Pancreas (tissue), 10 donors: Measurements from ENCODE around the gene DOCK10. TPM values are rescaled to one million over a fixed set of nuclear protein-coding genes. Genes with fewer than 3 reads are reported as not detected.

ENCODE experiments used
- ATAC-seq, 4 donors: fragments of 200-7000 bp; cut with Tn5 transposase; one replicate each; pipeline versions ENCODE4 v1.8.0 to v1.9.1; 2020; ENCODE audit warnings: mild to moderate bottlenecking in 4 of 4, moderate library complexity in 4 of 4
- DNase-seq, 6 donors: peaks; one replicate each; pipeline ENCODE4 v3.0.0-alpha.2; 2020
- FAIRE-seq: peaks from 2 replicates; lab custom pipeline; 2012; peaks lifted over from hg19 to GRCh38; lab: Jason Lieb, UNC
- H3K27ac ChIP-seq, 4 donors: fragments of 200-600 bp; sonication (generic); 1 replicate in 3 of 4; 2 replicates in 1 of 4; pipeline versions ENCODE4 v1.5.0 to v1.8.0; 2020
- H3K27me3 ChIP-seq, 4 donors: fragments of 200-600 bp; one replicate each; pipeline ENCODE4 v1.8.0; 2021
- H3K36me3 ChIP-seq, 3 donors: fragments of 200-600 bp; sonication (generic) in 1 of 3; one replicate each; pipeline versions ENCODE4 v1.5.0 to v1.8.0; 2020 to 2021
- H3K4me1 ChIP-seq, 3 donors: fragments of 200-600 bp; one replicate each; pipeline ENCODE4 v1.8.0; 2021
- H3K4me3 ChIP-seq, 4 donors: fragments of 200-600 bp; sonication (generic) in 2 of 4; one replicate each; pipeline versions ENCODE4 v1.5.0 to v1.8.0; 2020 to 2021
- H3K9me3 ChIP-seq, 4 donors: fragments of 200-600 bp; one replicate each; pipeline ENCODE4 v1.8.0; 2021
- CTCF ChIP-seq, 4 donors: fragments of 200-600 bp; sonication (generic) in 3 of 4; IDR thresholded peaks; one replicate each; pipeline versions ENCODE4 v1.5.0 to v1.8.0; 2021; ENCODE audit warnings: antibody characterized with exemption in 4 of 4
- WGBS, 2 donors: extraction: QIAGEN DNeasy Blood & Tissue Kit; methylation state at CpG; one replicate each; pipeline ENCODE4 v1.1.7; 2013; 5-methylcytosine and 5-hydroxymethylcytosine counted together
- intact Hi-C, 3 donors: fragments of 100-400 bp; cut with DNase I; formaldehyde crosslinking; loops; one replicate each; pipeline versions ENCODE4 v1.11.1 to v1.14.2; 2022
- polyA plus RNA-seq, 2 donors: library from polyadenylated mRNA; stranded (reverse); fragments of 200-250 nt; gene quantifications; one replicate each; pipeline ENCODE4 v1.2.3, GENCODE V29; 2013
- total RNA-seq, 6 donors: library from RNA; stranded (reverse); fragmentation: NEBNext Ultra II Directional in 4 of 6; extraction: Animal tissue kit (Norgen Biotek cat#: 25700) in 4 of 6; gene quantifications; one replicate each; pipeline versions ENCODE4 v1.2.1 to v1.2.4, GENCODE V29; 2021 to 2023
- donor health status: healthy with polysubstance abuse.
- donor health status: DM: no; HTN: no; CAD: no; lungs with moderate emphysema.
- donor health status: DM: no; HTN: no; CAD: no.
- donor health status: control.
- donor health status: control.
- donor health status: Bipolar disorder and iron deficiency.
- donor health status: DM: yes; HTN: yes; CAD: no.
- donor health status: DM: no; HTN: no; CAD: no.
- donor health status: DM: no; HTN: no; CAD: no.
- donor health status: DM: yes; HTN: yes; CAD: no.

The DOCK10 gene
- total and polyA plus RNA-seq, 8 donors: 0.95 to 16.3 (median 2.7) TPM

GRCh38 chr2:224836263-224836662, 206.0 kb downstream of the DOCK10 start:
- intact Hi-C loops: no loop called here
- H3K9me3 ChIP-seq: no peaks in the 10 kb centered on the region

GRCh38 chr2:224835405-224835804, 206.9 kb downstream of the DOCK10 start:
- Histone ChIP-seq H3K9me3 (no peaks in the 10 kb centered on the region), H3K36me3 (no peaks in the 10 kb centered on the region), H3K4me1 (no peaks in the 10 kb centered on the region), H3K4me3 (no peak overlapping the region), H3K27ac (no peak overlapping the region), H3K27me3 (no peaks in the 10 kb centered on the region)
- WGBS, 2 donors: 58 to 67% methylated on average over 6 of the region's 6 CpGs
- TF ChIP-seq CTCF (IDR thresholded peaks at IDR 0.05): no peak
- DNase-seq (no peak), FAIRE-seq (no peak), ATAC-seq (no peak)
- intact Hi-C loops: no loop called here

More at GRCh38 chr2:224836263-224836662, 206.0 kb downstream of the DOCK10 start:
- Histone ChIP-seq H3K36me3 (no peaks in the 10 kb centered on the region), H3K27me3 (no peaks in the 10 kb centered on the region), H3K4me3 (no peak overlapping the region), H3K27ac (no peak overlapping the region), H3K4me1 (no peaks in the 10 kb centered on the region)
- ATAC-seq (no peak), DNase-seq (no peak), FAIRE-seq (no peak)
- TF ChIP-seq CTCF (IDR thresholded peaks at IDR 0.05): no peak

GRCh38 chr2:224833986-224834385, 208.3 kb downstream of the DOCK10 start:
- H3K36me3 ChIP-seq: no peaks in the 10 kb centered on the region
- H3K4me3 ChIP-seq: no peak overlapping the region
- H3K27ac ChIP-seq: no peak overlapping the region
- ATAC-seq (no peak), DNase-seq (no peak), FAIRE-seq (no peak)
- H3K9me3 ChIP-seq: no peaks in the 10 kb centered on the region
- no peak for TF ChIP-seq CTCF (IDR thresholded peaks at IDR 0.05)
- H3K4me1 ChIP-seq: no peaks in the 10 kb centered on the region
- WGBS, 2 donors: 54 to 64% methylated on average over 2 of the region's 2 CpGs
- intact Hi-C loops: no loop called here
- H3K27me3 ChIP-seq: no peaks in the 10 kb centered on the region

- no peak for FAIRE-seq
- intact Hi-C loops: no loop called here
- WGBS, 2 donors: 55 to 57% methylated on average over 3 of the region's 3 CpGs
These were observed 210.1 kb downstream of the DOCK10 start for GRCh38 chr2:224832207-224832606.

More at GRCh38 chr2:224832207-224832606, 210.1 kb downstream of the DOCK10 start:
- Histone ChIP-seq H3K9me3 (no peaks in the 10 kb centered on the region), H3K27ac (no peak overlapping the region), H3K27me3 (no peaks in the 10 kb centered on the region), H3K4me1 (no peaks in the 10 kb centered on the region), H3K4me3 (no peak overlapping the region), H3K36me3 (no peaks in the 10 kb centered on the region)
- DNase-seq (no peak), ATAC-seq (no peak)
- TF ChIP-seq CTCF (IDR thresholded peaks at IDR 0.05): no peak
